PC-3 (cell line): ENCODE measurements around the gene NUP133. TPM values are rescaled to one million over a fixed set of nuclear protein-coding genes. Genes with fewer than 3 reads are reported as not detected.

ENCODE experiments used
- ATAC-seq: fragments of 200-7000 bp; cut with Tn5 transposase; 2 replicates; pipeline ENCODE4 v1.9.1; 2020; ENCODE audit warnings: mild to moderate bottlenecking, moderate library complexity
- BruUV-seq: library from RNA; stranded (reverse); fragments of 400-500 nt; replicated peaks from 2 replicates; lab custom pipeline; 2021; lab: Mats Ljungman, UMichigan
- CTCF ChIA-PET: fragments of 300-600 bp; sonication (Branson Sonifier 250); formaldehyde crosslinking; loops from one replicate; lab custom pipeline; 2022; ENCODE audit warnings: antibody characterized with exemption; lab: Charles Lee
- POLR2A ChIA-PET: fragments of 300-600 bp; sonication (Branson Sonifier 250); formaldehyde crosslinking; loops from one replicate; lab custom pipeline; 2022; ENCODE audit warnings: antibody characterized with exemption; ENCODE audit not compliant: unreplicated experiment; lab: Charles Lee
- DNase-seq: peaks from one replicate; pipeline ENCODE4 v3.0.0-alpha.2; 2015
- H2AFZ ChIP-seq: fragments of 300-600 bp; sonication (generic); 2 replicates; pipeline ENCODE4 v1.6.0; 2016; ENCODE audit warnings: antibody characterized with exemption, low read length
- H3F3A ChIP-seq: fragments of 300-600 bp; sonication (generic); one replicate; pipeline ENCODE4 v1.6.0; 2017; ENCODE audit warnings: antibody characterized with exemption, low read length, control low read depth, mild to moderate bottlenecking; ENCODE audit not compliant: unreplicated experiment
- H3K27ac ChIP-seq: fragments of 300-600 bp; sonication (generic); 2 replicates; pipeline ENCODE4 v1.5.1; 2016; ENCODE audit warnings: mild to moderate bottlenecking, low read length
- H3K27me3 ChIP-seq: fragments of 300-600 bp; sonication (generic); 2 replicates; pipeline ENCODE4 v1.6.1; 2016; ENCODE audit warnings: low read length, mixed read lengths
- H3K36me3 ChIP-seq: fragments of 300-600 bp; sonication (generic); 2 replicates; pipeline ENCODE4 v1.6.1; 2016; ENCODE audit warnings: low read depth, mixed run types, low read length, mixed read lengths
- H3K4me1 ChIP-seq: fragments of 300-600 bp; sonication (generic); 2 replicates; pipeline ENCODE4 v1.5.1; 2016; ENCODE audit warnings: low read length; ENCODE audit not compliant: insufficient read depth
- H3K4me2 ChIP-seq: fragments of 300-600 bp; sonication (generic); 2 replicates; pipeline ENCODE4 v1.6.0; 2016; ENCODE audit warnings: low read length
- H3K4me3 ChIP-seq: fragments of 300-600 bp; sonication (generic); 2 replicates; pipeline ENCODE4 v1.5.1; 2016; ENCODE audit warnings: mild to moderate bottlenecking, low read length, mixed read lengths
- H3K79me2 ChIP-seq: fragments of 300-600 bp; sonication (generic); 2 replicates; pipeline ENCODE4 v1.6.1; 2017; ENCODE audit warnings: low read length, mixed read lengths
- H3K9ac ChIP-seq: fragments of 300-600 bp; sonication (generic); 2 replicates; pipeline ENCODE4 v1.6.0; 2016; ENCODE audit warnings: mild to moderate bottlenecking, low read length
- H3K9me2 ChIP-seq: fragments of 300-600 bp; sonication (generic); replicated peaks from 2 replicates; pipeline ENCODE4 v1.6.1; 2016; ENCODE audit warnings: mixed run types, low read length, mixed read lengths
- H3K9me3 ChIP-seq: fragments of 300-600 bp; sonication (generic); 2 replicates; pipeline ENCODE4 v1.6.1; 2016; ENCODE audit warnings: low read length, mixed read lengths
- H4K20me1 ChIP-seq: fragments of 300-600 bp; sonication (generic); 2 replicates; pipeline ENCODE4 v1.6.1; 2016; ENCODE audit warnings: low read length, mixed read lengths
- CTCF ChIP-seq: fragments of 300-600 bp; sonication (generic); conservative IDR thresholded peaks from 2 replicates; pipeline ENCODE4 v1.5.1; 2017; ENCODE audit warnings: antibody characterized with exemption, low read depth, mild to moderate bottlenecking, low read length
- EZH2 ChIP-seq: fragments of 300-600 bp; sonication (generic); IDR thresholded peaks from one replicate; pipeline ENCODE4 v1.6.1; 2017; ENCODE audit warnings: antibody characterized with exemption, mild to moderate bottlenecking, low read length; ENCODE audit not compliant: unreplicated experiment
- EZH2phosphoT487 ChIP-seq: fragments of 300-600 bp; sonication (generic); IDR thresholded peaks from 2 replicates; pipeline ENCODE4 v1.6.1; 2018; ENCODE audit warnings: mild to moderate bottlenecking, antibody characterized with exemption, low read length, borderline replicate concordance
- intact Hi-C: fragments of 100-400 bp; cut with micrococcal nuclease; formaldehyde crosslinking; loops from 2 replicates; pipeline ENCODE4 v1.9.0; 2023
- total RNA-seq: library from RNA; depleted of rRNA; stranded (reverse); fragments of >200 nt; gene quantifications from 2 replicates; pipeline ENCODE4 v1.2.3, GENCODE V29; 2014

NUP133 gene
- total RNA-seq, 1 experiment from 2014 or later = 63.6 TPM

GRCh38 chr1:229407206-229408026 lies 100.7 kb downstream of the NUP133 start:
- Histone ChIP-seq H3K27me3 (no peaks in the 10 kb centered on the region), H3K79me2 (no peaks in the 10 kb centered on the region), H3K9me3 (no peaks in the 10 kb centered on the region), H2AFZ (no peak overlapping the region), H3K9ac (no peak overlapping the region), H3K27ac (no peak overlapping the region), H4K20me1 (no peaks in the 10 kb centered on the region), H3K36me3 (no peaks in the 10 kb centered on the region), H3F3A (no peaks in the 10 kb centered on the region), H3K4me2 (no peak overlapping the region), H3K9me2 (no peaks in the 10 kb centered on the region), H3K4me1 (peaks cover 8% of the 10 kb centered on the region), H3K4me3 (no peak overlapping the region)
- DNase-seq (no peak), ATAC-seq (no peak)
- no TSS peak for BruUV-seq
- ChIA-PET POLR2A (no interaction called here), CTCF (no interaction called here)
- TF ChIP-seq EZH2phosphoT487 (no peak), EZH2 (no peak), CTCF (no peak)
- intact Hi-C loops = no loop called here

GRCh38 chr1:229406798-229407197 lies 101.3 kb downstream of the NUP133 start:
- DNase-seq (no peak), ATAC-seq (no peak)
- BruUV-seq = no TSS peak
- Histone ChIP-seq H4K20me1 (no peaks in the 10 kb centered on the region), H3K79me2 (no peaks in the 10 kb centered on the region), H3K27me3 (0 out of 2 replicates have a peak, but pooled peaks cover 4% of the 10 kb centered on the region), H3K4me1 (peaks cover 8% of the 10 kb centered on the region), H3K4me3 (no peak overlapping the region), H3K4me2 (no peak overlapping the region), H2AFZ (no peak overlapping the region), H3K9me2 (no peaks in the 10 kb centered on the region), H3F3A (no peaks in the 10 kb centered on the region), H3K27ac (no peak overlapping the region), H3K9me3 (no peaks in the 10 kb centered on the region), H3K9ac (no peak overlapping the region), H3K36me3 (no peaks in the 10 kb centered on the region)
- intact Hi-C loops = no loop called here
- POLR2A ChIA-PET = no interaction called here
- CTCF ChIA-PET = no interaction called here
- TF ChIP-seq CTCF (no peak), EZH2phosphoT487 (no peak), EZH2 (no peak)

GRCh38 chr1:229403573-229403972 lies 104.6 kb downstream of the NUP133 start:
- H3K9me2 ChIP-seq = no peaks in the 10 kb centered on the region
- H3F3A ChIP-seq = no peaks in the 10 kb centered on the region
- no peak overlapping the region for H3K9ac ChIP-seq
- ChIA-PET POLR2A (no interaction called here), CTCF (no interaction called here)
- peaks cover 18% of the 10 kb centered on the region; the same call in 1 of the 2 replicates for H3K27me3 ChIP-seq
- no peak overlapping the region for H3K4me3 ChIP-seq
- BruUV-seq = no TSS peak
- H3K36me3 ChIP-seq = no peaks in the 10 kb centered on the region
- no peak overlapping the region for H3K4me2 ChIP-seq
- no peaks in the 10 kb centered on the region for H3K4me1 ChIP-seq
- H3K27ac ChIP-seq = no peak overlapping the region
- no peaks in the 10 kb centered on the region for H4K20me1 ChIP-seq
- H3K79me2 ChIP-seq = no peaks in the 10 kb centered on the region
- no peaks in the 10 kb centered on the region for H3K9me3 ChIP-seq
- TF ChIP-seq EZH2 = no peak
- TF ChIP-seq EZH2phosphoT487 = no peak
- no peak for TF ChIP-seq CTCF
- no peak overlapping the region for H2AFZ ChIP-seq
- intact Hi-C loops = no loop called here
- no peak for ATAC-seq
- DNase-seq = no peak
